ENCODE data around the gene PPP4R1. TPM values are rescaled to one million over a fixed set of nuclear protein-coding genes. Genes with fewer than 3 reads are reported as not detected.

Gene PPP4R1
- total and polyA plus RNA-seq, 8 donors = 97.6 to 163 (median 109) TPM

- DNase-seq (no peak), ATAC-seq (no peak)
- Histone ChIP-seq H3K9me3 (no peaks in the 10 kb centered on the region), H3K36me3 (peaks cover 0 to 77% of the 10 kb centered on the region in 2 donors), H3K4me3 (no peak overlapping the region), H3K27ac (no peak overlapping the region), H3K4me1 (peaks cover 5 to 9% of the 10 kb centered on the region in 2 donors), H3K27me3 (no peaks in the 10 kb centered on the region)
- TF ChIP-seq CTCF (IDR thresholded peaks at IDR 0.05) = no peak
- intact Hi-C loops (cut with DNase I) = no loop called here
Measured at GRCh38 chr18:9571546-9571945, 42.8 kb downstream of the PPP4R1 start.

- no peak for ATAC-seq
- peaks cover 0 to 2% of the 10 kb centered on the region in 2 donors for H3K4me1 ChIP-seq
- H3K36me3 ChIP-seq = peaks cover 0 to 81% of the 10 kb centered on the region in 2 donors
- DNase-seq = no peak
- no peaks in the 10 kb centered on the region for H3K27me3 ChIP-seq
- no peak overlapping the region for H3K4me3 ChIP-seq
- H3K27ac ChIP-seq = no peak overlapping the region
- TF ChIP-seq CTCF (IDR thresholded peaks at IDR 0.05) = no peak
- intact Hi-C loops (cut with DNase I) = no loop called here
- H3K9me3 ChIP-seq = no peaks in the 10 kb centered on the region
Measured at GRCh38 chr18:9570255-9570654, 44.1 kb downstream of the PPP4R1 start.

GRCh38 chr18:9569178-9569577, 45.2 kb downstream of the PPP4R1 start:
- no peak for ATAC-seq
- Histone ChIP-seq H3K36me3 (peaks cover 0 to 74% of the 10 kb centered on the region in 2 donors), H3K27ac (no peak overlapping the region), H3K27me3 (no peaks in the 10 kb centered on the region), H3K4me1 (peaks cover 0 to 6% of the 10 kb centered on the region in 2 donors), H3K4me3 (no peak overlapping the region), H3K9me3 (no peaks in the 10 kb centered on the region)
- intact Hi-C loops (cut with DNase I) = no loop called here
- no peak for DNase-seq
- TF ChIP-seq CTCF (IDR thresholded peaks at IDR 0.05) = no peak

- intact Hi-C loops (cut with DNase I) = no loop called here
- TF ChIP-seq CTCF (IDR thresholded peaks at IDR 0.05) = no peak
Measured at GRCh38 chr18:9568186-9568585, 46.2 kb downstream of the PPP4R1 start.

GRCh38 chr18:9565407-9565806, 49.0 kb downstream of the PPP4R1 start:
- Histone ChIP-seq H3K36me3 (peaks cover 0 to 75% of the 10 kb centered on the region in 2 donors), H3K4me3 (no peak overlapping the region)
- peak; percentile 62 for ATAC-seq

More at GRCh38 chr18:9568186-9568585, 46.2 kb downstream of the PPP4R1 start:
- DNase-seq (no peak), ATAC-seq (no peak)
- Histone ChIP-seq H3K9me3 (no peaks in the 10 kb centered on the region), H3K27ac (no peak overlapping the region), H3K4me1 (peaks cover 4 to 6% of the 10 kb centered on the region in 2 donors), H3K4me3 (no peak overlapping the region), H3K36me3 (peaks cover 0 to 72% of the 10 kb centered on the region in 2 donors), H3K27me3 (no peaks in the 10 kb centered on the region)

More at GRCh38 chr18:9565407-9565806, 49.0 kb downstream of the PPP4R1 start:
- Histone ChIP-seq H3K4me1 (peaks cover 6 to 8% of the 10 kb centered on the region in 2 donors), H3K9me3 (no peaks in the 10 kb centered on the region), H3K27ac (peak overlapping the region in 1 of 2 donors; percentile 33), H3K27me3 (no peaks in the 10 kb centered on the region)
- TF ChIP-seq CTCF (IDR thresholded peaks at IDR 0.05) = no peak
- DNase-seq = no peak
- intact Hi-C loops (cut with DNase I) = no loop called here

Data from left lung (tissue), 10 donors.